Coronary artery (tissue), 2 donors: ENCODE data around the gene CREG2.

ENCODE experiments used
- DNase-seq: peaks from one replicate; pipeline ENCODE4 v3.0.0-alpha.2; 2017; ENCODE audit warnings: low spot score
- H3K27ac ChIP-seq, 2 donors: fragments of 200-600 bp; sonication (generic); one replicate each; pipeline ENCODE4 v1.5.1; 2016 to 2019
- H3K4me3 ChIP-seq: fragments of 200-600 bp; sonication (generic); 2 replicates; pipeline ENCODE4 v1.5.1; 2016; ENCODE audit warnings: mild to moderate bottlenecking, moderate library complexity
- TF ChIP-seq, protein P1 (sequence below): fragments of 200-600 bp; sonication (generic); IDR thresholded peaks from one replicate; pipeline ENCODE4 v1.5.1; 2019; ENCODE audit warnings: antibody characterized with exemption

The CREG2 gene

DNA sequence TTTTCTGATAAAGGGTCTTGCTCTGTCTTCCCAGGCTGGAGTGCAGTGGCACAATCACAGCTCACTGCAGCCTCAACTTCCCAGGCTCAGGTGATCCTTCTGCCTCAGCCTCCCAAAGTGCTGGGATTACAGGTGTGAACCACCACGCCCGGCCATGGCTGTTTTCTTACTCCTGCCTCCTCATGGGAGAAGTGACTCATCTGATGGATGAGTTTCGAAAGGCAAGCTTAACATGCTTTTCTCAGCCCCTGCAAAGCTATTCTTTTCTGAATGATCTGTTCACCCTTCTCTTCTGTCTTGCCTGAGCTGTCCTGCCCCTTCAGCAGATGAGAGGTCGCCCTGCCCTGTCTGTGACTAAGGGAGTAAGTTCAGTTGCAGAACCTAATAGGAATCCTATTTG, 929 bp upstream of the CREG2 start:
- TF ChIP-seq, protein P1, sequence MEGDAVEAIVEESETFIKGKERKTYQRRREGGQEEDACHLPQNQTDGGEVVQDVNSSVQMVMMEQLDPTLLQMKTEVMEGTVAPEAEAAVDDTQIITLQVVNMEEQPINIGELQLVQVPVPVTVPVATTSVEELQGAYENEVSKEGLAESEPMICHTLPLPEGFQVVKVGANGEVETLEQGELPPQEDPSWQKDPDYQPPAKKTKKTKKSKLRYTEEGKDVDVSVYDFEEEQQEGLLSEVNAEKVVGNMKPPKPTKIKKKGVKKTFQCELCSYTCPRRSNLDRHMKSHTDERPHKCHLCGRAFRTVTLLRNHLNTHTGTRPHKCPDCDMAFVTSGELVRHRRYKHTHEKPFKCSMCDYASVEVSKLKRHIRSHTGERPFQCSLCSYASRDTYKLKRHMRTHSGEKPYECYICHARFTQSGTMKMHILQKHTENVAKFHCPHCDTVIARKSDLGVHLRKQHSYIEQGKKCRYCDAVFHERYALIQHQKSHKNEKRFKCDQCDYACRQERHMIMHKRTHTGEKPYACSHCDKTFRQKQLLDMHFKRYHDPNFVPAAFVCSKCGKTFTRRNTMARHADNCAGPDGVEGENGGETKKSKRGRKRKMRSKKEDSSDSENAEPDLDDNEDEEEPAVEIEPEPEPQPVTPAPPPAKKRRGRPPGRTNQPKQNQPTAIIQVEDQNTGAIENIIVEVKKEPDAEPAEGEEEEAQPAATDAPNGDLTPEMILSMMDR = no peak
- Histone ChIP-seq H3K4me3 (no peak overlapping the region), H3K27ac (no peak overlapping the region)
- DNase-seq = no peak

DNA sequence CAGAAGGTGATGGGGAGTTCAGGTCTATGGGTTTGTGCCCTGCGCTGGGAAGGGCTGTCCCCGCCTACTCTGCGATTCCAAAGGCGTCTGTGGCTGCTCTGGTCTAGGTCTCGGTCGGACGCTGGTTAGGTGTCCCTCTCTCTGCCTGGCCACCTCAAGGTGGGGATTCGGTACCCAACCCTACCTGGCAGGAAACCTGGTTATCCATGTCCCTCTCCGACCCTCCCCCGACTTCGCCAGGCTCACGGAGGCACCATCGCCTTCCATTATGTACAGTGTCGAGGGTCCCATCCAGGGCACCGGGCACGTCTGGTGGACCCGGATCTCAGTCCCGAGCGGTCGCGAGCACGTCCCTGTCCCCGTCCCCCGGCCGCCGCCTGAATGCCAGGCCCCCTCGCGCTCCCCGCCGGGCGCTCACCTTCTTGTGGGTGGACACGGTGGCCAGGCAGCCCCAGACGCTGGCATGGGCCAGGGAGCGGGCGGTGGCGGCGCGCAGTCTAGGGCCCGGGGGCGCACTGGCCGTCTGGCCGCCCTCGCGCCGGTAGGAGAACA, 628 bp downstream of the CREG2 start:
- DNase-seq = no peak
- TF ChIP-seq, protein P1 = no peak
- H3K27ac ChIP-seq = no peak overlapping the region
- H3K4me3 ChIP-seq = peak overlapping the region; percentile 71

DNA sequence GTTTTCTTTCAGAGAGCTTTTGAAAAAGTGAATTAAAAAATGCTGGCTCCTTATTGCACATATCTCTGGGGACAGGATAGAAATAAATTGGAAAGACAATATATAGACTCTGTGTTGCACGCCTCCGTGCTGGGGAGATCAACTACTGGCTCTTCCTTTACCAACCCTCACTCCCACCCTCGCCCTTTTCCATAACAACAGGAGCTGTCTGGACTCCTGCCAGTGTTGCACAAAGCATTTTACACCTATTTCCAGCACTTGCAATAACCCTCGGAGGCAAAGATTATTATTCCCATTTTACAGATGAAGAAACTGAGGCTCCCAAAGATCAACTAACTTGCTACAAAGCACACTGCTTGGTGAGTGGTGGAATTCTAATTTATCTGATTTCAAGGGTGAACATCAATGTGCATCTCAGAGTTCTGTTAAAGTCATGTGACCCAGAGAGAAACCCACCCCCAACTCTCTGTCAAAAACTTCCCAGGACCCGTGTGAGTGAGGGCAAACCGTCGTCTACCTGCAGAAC, 4.2 kb downstream of the CREG2 start:
- Histone ChIP-seq H3K27ac (no peak overlapping the region), H3K4me3 (no peak overlapping the region)
- TF ChIP-seq, protein P1 = no peak
- no peak for DNase-seq

DNA sequence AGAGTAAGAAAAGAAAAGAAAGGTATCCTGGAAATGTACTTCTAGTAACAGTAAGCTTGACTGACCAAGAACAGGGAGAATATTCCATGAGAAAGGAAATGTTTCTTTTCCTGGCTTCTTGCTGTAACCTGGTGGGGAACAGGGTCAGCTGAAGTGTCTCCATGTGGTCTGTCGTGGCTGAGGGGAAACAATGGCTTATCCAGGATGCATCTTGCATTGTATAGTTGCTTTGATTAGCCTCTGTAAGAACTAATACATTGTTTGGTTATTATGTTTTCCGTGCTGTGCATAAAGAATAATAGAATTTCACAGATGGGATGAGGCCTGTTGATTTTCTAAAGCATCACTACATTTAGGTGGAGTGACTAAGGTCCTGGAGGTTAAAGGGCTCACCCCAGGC, 4.9 kb downstream of the CREG2 start:
- Histone ChIP-seq H3K27ac (no peak overlapping the region), H3K4me3 (no peak overlapping the region)
- TF ChIP-seq, protein P1 = no peak
- no peak for DNase-seq

DNA sequence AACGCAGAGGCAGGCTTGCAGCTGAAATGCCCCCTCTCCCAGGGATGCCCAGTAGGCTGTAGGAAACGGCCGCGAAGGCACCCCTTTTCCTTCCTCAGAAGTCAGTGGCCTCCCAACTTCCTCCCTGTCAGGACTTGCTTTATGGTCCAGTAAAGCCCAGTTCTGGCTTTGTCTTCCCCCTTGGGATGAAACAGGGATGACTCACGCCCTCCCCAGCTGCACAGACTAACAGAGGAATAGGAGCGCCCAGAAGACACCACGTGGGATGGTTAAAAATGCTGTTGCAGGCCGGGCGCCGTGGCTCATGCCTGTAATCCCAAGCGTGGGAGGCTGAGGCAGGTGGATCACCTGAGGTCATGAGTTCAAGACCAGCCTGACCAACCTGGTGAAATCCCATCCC, 6.9 kb downstream of the CREG2 start:
- TF ChIP-seq, protein P1 = no peak
- no peak for DNase-seq
- no peak overlapping the region for H3K4me3 ChIP-seq

DNA sequence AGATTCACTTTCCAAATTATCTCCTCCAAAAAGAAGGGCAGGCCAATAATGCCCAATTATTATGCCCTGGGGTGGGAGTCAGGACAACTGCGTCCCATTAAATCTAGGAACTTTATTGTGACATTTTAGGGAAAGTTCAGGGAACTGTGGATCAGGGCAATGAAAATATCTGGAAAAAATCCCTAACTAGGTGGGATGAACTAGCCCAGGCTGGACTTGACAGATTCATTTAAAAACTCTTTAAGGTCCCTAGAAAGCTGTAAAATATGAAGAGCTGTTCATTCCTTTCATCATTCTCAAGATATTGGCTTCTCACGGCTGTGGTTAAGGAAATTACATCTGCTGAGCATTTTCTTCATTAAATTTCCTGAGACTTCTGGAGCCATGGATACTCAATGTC, 8.2 kb downstream of the CREG2 start:
- H3K4me3 ChIP-seq = no peak overlapping the region
- TF ChIP-seq, protein P1 = no peak
- DNase-seq = no peak

More for the DNA sequence above, 6.9 kb downstream of the CREG2 start:
- H3K27ac ChIP-seq = no peak overlapping the region

DNA sequence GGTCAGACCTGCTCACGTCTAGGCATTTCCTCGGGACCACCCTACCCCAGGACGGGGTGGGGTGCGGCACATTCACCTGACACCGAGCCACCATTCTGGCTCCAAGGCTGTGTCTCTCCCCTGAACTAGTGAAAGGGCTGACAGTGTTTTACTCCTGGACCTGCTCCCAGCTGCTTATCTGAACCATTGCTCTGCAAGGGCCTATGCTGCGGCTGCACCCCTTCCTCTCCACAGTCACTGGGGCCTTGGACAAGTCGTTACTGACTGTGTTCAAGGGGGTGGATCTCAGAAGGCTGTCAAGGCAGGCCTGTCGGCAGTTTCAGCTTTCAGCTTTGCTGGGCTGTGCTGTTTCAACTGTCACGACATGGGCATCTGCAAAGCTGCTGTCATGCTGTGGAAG, 11.7 kb downstream of the CREG2 start:
- Histone ChIP-seq H3K4me3 (no peak overlapping the region), H3K27ac (no peak overlapping the region)
- TF ChIP-seq, protein P1 = no peak
- DNase-seq = no peak

More for the DNA sequence above, 8.2 kb downstream of the CREG2 start:
- no peak overlapping the region for H3K27ac ChIP-seq
